Memory B cell (primary cell): ENCODE measurements around the gene NPLOC4.
A peak's percentile ranks its signal among the peaks of the same experiment; 100 is the strongest.

Experiments used
- ATAC-seq: fragments of 150-1000 bp; cut with Tn5 transposase; 2 replicates; pipeline ENCODE4 v1.10.0; 2021; ENCODE audit warnings: low read depth, mild to moderate bottlenecking, moderate library complexity
- DNase-seq, 2 donors: peaks; one replicate each; pipeline ENCODE4 v3.0.0; 2022; ENCODE audit warnings: low spot score in 2 of 2
- H3K27ac Mint-ChIP-seq: one replicate; pipeline ENCODE4 v1.8.0; 2022; ENCODE audit warnings: mild to moderate bottlenecking, moderate library complexity, mixed read lengths
- H3K27me3 Mint-ChIP-seq: one replicate; pipeline ENCODE4 v1.8.0; 2022; ENCODE audit warnings: mixed read lengths
- H3K36me3 Mint-ChIP-seq: one replicate; pipeline ENCODE4 v1.8.0; 2022; ENCODE audit warnings: mild to moderate bottlenecking, mixed read lengths
- H3K4me1 Mint-ChIP-seq: one replicate; pipeline ENCODE4 v1.8.0; 2022; ENCODE audit warnings: mixed read lengths
- H3K4me3 Mint-ChIP-seq: one replicate; pipeline ENCODE4 v1.8.0; 2022; ENCODE audit warnings: mild to moderate bottlenecking, moderate library complexity, mixed read lengths
- H3K9me3 Mint-ChIP-seq: one replicate; pipeline ENCODE4 v1.8.0; 2022; ENCODE audit warnings: mixed read lengths

The NPLOC4 gene

GRCh38 chr17:81567191-81567590 lies 69.7 kb downstream of the NPLOC4 start:
- ATAC-seq (no peak), DNase-seq (no peak)
- Mint-ChIP-seq H3K4me1 (peaks cover 7% of the 10 kb centered on the region), H3K36me3 (peaks cover 36% of the 10 kb centered on the region), H3K27me3 (no peaks in the 10 kb centered on the region), H3K4me3 (no peak overlapping the region), H3K9me3 (no peaks in the 10 kb centered on the region), H3K27ac (no peak overlapping the region)

- Mint-ChIP-seq H3K9me3 (no peaks in the 10 kb centered on the region), H3K27me3 (no peaks in the 10 kb centered on the region), H3K4me3 (no peak overlapping the region), H3K36me3 (peaks cover 36% of the 10 kb centered on the region), H3K27ac (peak overlapping the region; percentile 14), H3K4me1 (peaks cover 7% of the 10 kb centered on the region)
- no peak for DNase-seq
- no peak for ATAC-seq
Measured at GRCh38 chr17:81566461-81567126, 70.3 kb downstream of the NPLOC4 start.

GRCh38 chr17:81565231-81565630 lies 71.7 kb downstream of the NPLOC4 start:
- Mint-ChIP-seq H3K4me1 (peaks cover 17% of the 10 kb centered on the region), H3K27ac (peak overlapping the region; percentile 14), H3K27me3 (no peaks in the 10 kb centered on the region), H3K9me3 (no peaks in the 10 kb centered on the region), H3K4me3 (no peak overlapping the region), H3K36me3 (peaks cover 31% of the 10 kb centered on the region)
- ATAC-seq (no peak), DNase-seq (no peak)

- H3K4me1 Mint-ChIP-seq = peaks cover 17% of the 10 kb centered on the region
- DNase-seq (no peak), ATAC-seq (no peak)
- H3K4me3 Mint-ChIP-seq = no peak overlapping the region
- H3K9me3 Mint-ChIP-seq = no peaks in the 10 kb centered on the region
- H3K36me3 Mint-ChIP-seq = peaks cover 29% of the 10 kb centered on the region
- no peaks in the 10 kb centered on the region for H3K27me3 Mint-ChIP-seq
- H3K27ac Mint-ChIP-seq = no peak overlapping the region
Measured at GRCh38 chr17:81564778-81565177, 72.1 kb downstream of the NPLOC4 start.

GRCh38 chr17:81563861-81564586 lies 72.9 kb downstream of the NPLOC4 start:
- H3K27me3 Mint-ChIP-seq = no peaks in the 10 kb centered on the region
- no peak overlapping the region for H3K27ac Mint-ChIP-seq
- no peak for ATAC-seq
- peaks cover 28% of the 10 kb centered on the region for H3K36me3 Mint-ChIP-seq
- H3K4me3 Mint-ChIP-seq = no peak overlapping the region
- peaks cover 17% of the 10 kb centered on the region for H3K4me1 Mint-ChIP-seq
- DNase-seq = no peak
- H3K9me3 Mint-ChIP-seq = no peaks in the 10 kb centered on the region

- no peak overlapping the region for H3K4me3 Mint-ChIP-seq
- H3K27ac Mint-ChIP-seq = peak overlapping the region; percentile 99
- peaks cover 27% of the 10 kb centered on the region for H3K36me3 Mint-ChIP-seq
- DNase-seq = no peak
- peaks cover 20% of the 10 kb centered on the region for H3K4me1 Mint-ChIP-seq
- H3K9me3 Mint-ChIP-seq = no peaks in the 10 kb centered on the region
- no peaks in the 10 kb centered on the region for H3K27me3 Mint-ChIP-seq
- peak; percentile 3 for ATAC-seq
Measured at GRCh38 chr17:81561494-81561885, 75.4 kb downstream of the NPLOC4 start.

- Mint-ChIP-seq H3K27me3 (no peaks in the 10 kb centered on the region), H3K27ac (no peak overlapping the region), H3K4me1 (peaks cover 22% of the 10 kb centered on the region), H3K9me3 (no peaks in the 10 kb centered on the region), H3K36me3 (peaks cover 9% of the 10 kb centered on the region), H3K4me3 (no peak overlapping the region)
- ATAC-seq (no peak), DNase-seq (no peak)
Measured at GRCh38 chr17:81558941-81559806, 77.7 kb downstream of the NPLOC4 start.

GRCh38 chr17:81558115-81558468 lies 78.8 kb downstream of the NPLOC4 start:
- DNase-seq (no peak), ATAC-seq (no peak)
- Mint-ChIP-seq H3K4me1 (peaks cover 29% of the 10 kb centered on the region), H3K4me3 (no peak overlapping the region), H3K27ac (no peak overlapping the region), H3K27me3 (no peaks in the 10 kb centered on the region), H3K9me3 (no peaks in the 10 kb centered on the region), H3K36me3 (peaks cover 7% of the 10 kb centered on the region)

- DNase-seq = no peak
- ATAC-seq = no peak
- H3K27me3 Mint-ChIP-seq = no peaks in the 10 kb centered on the region
- H3K4me3 Mint-ChIP-seq = no peak overlapping the region
- no peak overlapping the region for H3K27ac Mint-ChIP-seq
- H3K9me3 Mint-ChIP-seq = no peaks in the 10 kb centered on the region
- H3K4me1 Mint-ChIP-seq = peaks cover 26% of the 10 kb centered on the region
- H3K36me3 Mint-ChIP-seq = peaks cover 7% of the 10 kb centered on the region
Measured at GRCh38 chr17:81557276-81558114, 79.4 kb downstream of the NPLOC4 start.

GRCh38 chr17:81556863-81557262 lies 80.0 kb downstream of the NPLOC4 start:
- ATAC-seq (no peak), DNase-seq (no peak)
- Mint-ChIP-seq H3K4me1 (peaks cover 24% of the 10 kb centered on the region), H3K36me3 (peaks cover 7% of the 10 kb centered on the region), H3K27me3 (no peaks in the 10 kb centered on the region), H3K4me3 (no peak overlapping the region), H3K9me3 (no peaks in the 10 kb centered on the region), H3K27ac (no peak overlapping the region)

- Mint-ChIP-seq H3K36me3 (peaks cover 7% of the 10 kb centered on the region), H3K27me3 (no peaks in the 10 kb centered on the region), H3K27ac (no peak overlapping the region), H3K9me3 (no peaks in the 10 kb centered on the region), H3K4me3 (no peak overlapping the region), H3K4me1 (peaks cover 25% of the 10 kb centered on the region)
- ATAC-seq (no peak), DNase-seq (no peak)
Measured at GRCh38 chr17:81556175-81556691, 80.7 kb downstream of the NPLOC4 start.

GRCh38 chr17:81553616-81554181 lies 83.2 kb downstream of the NPLOC4 start:
- H3K36me3 Mint-ChIP-seq = peaks cover 11% of the 10 kb centered on the region
- DNase-seq (no peak), ATAC-seq (no peak)

GRCh38 chr17:81553018-81553615 lies 83.8 kb downstream of the NPLOC4 start:
- H3K4me3 Mint-ChIP-seq = peak overlapping the region; percentile 93
- peak; percentile 69 for ATAC-seq
- DNase-seq = peak; percentile 60
- no peaks in the 10 kb centered on the region for H3K27me3 Mint-ChIP-seq
- no peaks in the 10 kb centered on the region for H3K9me3 Mint-ChIP-seq
- H3K27ac Mint-ChIP-seq = peak overlapping the region; percentile 84
- H3K4me1 Mint-ChIP-seq = peaks cover 21% of the 10 kb centered on the region
- H3K36me3 Mint-ChIP-seq = peaks cover 9% of the 10 kb centered on the region

More at GRCh38 chr17:81553616-81554181, 83.2 kb downstream of the NPLOC4 start:
- H3K4me3 Mint-ChIP-seq = peak overlapping the region; percentile 93
- H3K27me3 Mint-ChIP-seq = no peaks in the 10 kb centered on the region
- no peaks in the 10 kb centered on the region for H3K9me3 Mint-ChIP-seq
- peaks cover 21% of the 10 kb centered on the region for H3K4me1 Mint-ChIP-seq
- H3K27ac Mint-ChIP-seq = peak overlapping the region; percentile 84
